Measurements from ENCODE around the gene PPAN.

- TF ChIP-seq CTCF (IDR thresholded peaks at IDR 0.05) = no peak
- TF ChIP-seq POLR2A (IDR thresholded peaks at IDR 0.05) = no peak
These were observed 49.7 kb downstream of the PPAN start for GRCh38 chr19:10155839-10156238.

All from lower leg skin (tissue), 3 donors.